NOMO-1 treated with DMSO at 0.1 percent for 48 hours (cell line): ENCODE results near the gene ZNF2.
"Not testable (repeated sequence)": the region's sequence is repeated elsewhere in the genome, so short reads cannot be mapped to it uniquely, and the experiment has no call there.

Experiments used
- DNase-seq: peaks from one replicate; lab custom pipeline; 2025; ENCODE audit not compliant: unreplicated experiment; lab: John Stamatoyannopoulos, UW

Gene ZNF2

GRCh38 chr2:95165371-95166064 is at the start of gene ZNF2:
ZNF2 (plus strand) TSS chr2:95165809; CDS start chr2:95176227, 10,418 bp downstream.
- peak; percentile 94 for DNase-seq

- no peak for DNase-seq
These were observed 44.6 kb upstream of the ZNF2 start for GRCh38 chr2:95121093-95121406.

DNA sequence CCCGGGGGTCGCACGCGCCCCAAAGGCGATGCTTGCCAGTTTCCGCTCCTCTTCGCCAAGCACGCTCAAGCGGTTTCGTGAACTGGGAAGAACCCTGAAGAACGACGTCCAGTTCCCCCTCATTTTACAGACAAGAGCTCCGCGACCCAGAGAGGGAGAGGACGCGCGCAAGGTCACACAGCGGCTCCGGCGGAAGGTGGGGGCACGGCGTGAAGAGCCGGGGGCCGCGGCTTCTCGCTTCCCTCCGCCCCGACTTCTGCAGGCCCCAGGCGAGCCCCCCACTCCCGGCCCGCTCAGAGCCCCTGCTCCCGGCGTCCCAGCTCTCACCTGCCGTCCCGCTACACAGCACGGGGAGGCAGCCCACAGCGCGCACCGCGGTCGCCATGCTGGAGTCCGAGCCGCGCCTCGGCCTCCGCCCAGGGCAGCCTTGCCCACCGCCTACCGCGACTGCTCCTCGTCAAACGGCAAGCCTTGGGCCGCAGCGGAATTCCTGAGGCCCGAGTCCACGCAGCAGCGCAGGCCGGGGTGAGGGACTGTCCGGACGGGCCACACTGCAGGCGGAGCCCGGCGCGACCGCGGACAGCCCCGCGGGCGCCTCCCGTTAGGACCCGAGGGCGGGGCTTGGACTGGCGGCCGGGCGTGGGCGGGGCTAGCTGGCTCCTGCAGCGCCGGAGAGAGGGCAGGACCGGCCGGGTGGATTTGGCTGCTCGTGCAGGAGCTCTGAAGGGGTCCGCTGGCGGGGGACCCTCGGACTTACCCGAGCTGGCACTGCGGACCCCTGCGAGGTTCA is 44.0 kb upstream of the ZNF2 start, which contains the start of gene MRPS5:
Gene MRPS5 (minus strand): TSS at position 402 of the 790 bp plus-strand sequence. CDS start 17 bp downstream, at position 385.
- DNase-seq = peak; percentile 66

DNA sequence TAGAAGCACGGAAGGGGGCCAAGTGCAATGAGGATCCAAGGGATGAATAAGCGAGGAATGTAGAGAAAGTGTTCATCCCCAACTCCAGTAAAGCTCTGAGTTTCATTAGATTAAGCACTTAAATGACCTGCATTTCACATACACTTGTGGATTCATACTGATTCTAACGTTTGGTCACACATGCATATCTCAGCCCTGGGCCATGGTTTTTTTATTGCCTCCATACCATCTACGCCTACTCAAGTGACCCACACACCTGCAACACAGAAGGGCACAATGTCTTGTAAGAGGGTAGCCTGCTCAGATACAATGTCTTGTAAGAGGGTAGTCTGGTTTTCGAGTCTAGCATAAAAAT is 43.4 kb upstream of the ZNF2 start:
- DNase-seq = no peak

- DNase-seq = no peak
These were observed 26.9 kb upstream of the ZNF2 start for GRCh38 chr2:95138702-95139101.

DNA sequence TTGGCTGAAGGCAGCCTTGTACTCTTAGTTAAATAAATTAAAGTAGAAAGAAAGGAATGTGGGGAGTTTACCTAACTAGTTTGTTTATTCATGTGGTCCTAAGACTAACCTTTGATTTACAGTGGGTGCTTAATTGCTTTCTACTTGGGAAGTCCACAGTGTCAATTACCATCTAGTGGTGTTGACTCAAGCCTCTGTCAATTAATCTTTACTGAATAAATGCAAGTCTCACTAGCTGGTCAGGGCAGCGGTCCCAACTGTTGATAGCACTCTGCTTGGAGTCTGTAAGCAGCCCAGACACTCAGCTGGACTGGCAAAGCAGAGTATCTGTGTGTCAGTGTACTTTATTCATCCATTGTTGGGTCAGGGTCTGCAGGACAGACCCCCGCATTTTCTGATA is 21.8 kb upstream of the ZNF2 start:
- no peak for DNase-seq

- no peak for DNase-seq
These were observed 16.1 kb upstream of the ZNF2 start for GRCh38 chr2:95149397-95149984.

DNA sequence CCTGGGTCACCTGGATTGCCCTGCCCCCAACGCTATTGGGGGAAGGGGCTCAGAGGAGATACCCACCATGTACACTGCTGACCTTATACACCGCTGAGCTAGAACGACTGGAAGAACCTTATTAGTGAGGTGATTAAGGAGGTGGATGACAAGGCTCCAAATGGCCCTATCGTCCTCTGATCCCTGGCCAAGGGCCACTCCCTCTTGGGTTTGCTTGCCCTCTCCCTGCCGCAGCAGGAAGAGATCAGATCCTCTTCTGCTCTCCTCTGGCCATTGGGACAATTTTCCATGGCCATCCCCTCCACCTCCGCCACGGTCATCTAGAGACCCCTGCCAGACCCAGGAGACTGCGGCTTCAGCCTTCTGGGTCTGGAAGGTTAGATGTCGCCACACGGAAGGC is 7.2 kb upstream of the ZNF2 start:
- no peak for DNase-seq

GRCh38 chr2:95158891-95159619 is 6.6 kb upstream of the ZNF2 start:
- no peak for DNase-seq

GRCh38 chr2:95159690-95160449 is 5.7 kb upstream of the ZNF2 start, which contains the start of gene ZNF514:
ZNF514 (minus strand) TSS chr2:95159848; CDS start chr2:95153253, 6,595 bp downstream.
- peak; percentile 65 for DNase-seq

GRCh38 chr2:95165030-95165370 is 609 bp upstream of the ZNF2 start:
- no peak for DNase-seq

DNA sequence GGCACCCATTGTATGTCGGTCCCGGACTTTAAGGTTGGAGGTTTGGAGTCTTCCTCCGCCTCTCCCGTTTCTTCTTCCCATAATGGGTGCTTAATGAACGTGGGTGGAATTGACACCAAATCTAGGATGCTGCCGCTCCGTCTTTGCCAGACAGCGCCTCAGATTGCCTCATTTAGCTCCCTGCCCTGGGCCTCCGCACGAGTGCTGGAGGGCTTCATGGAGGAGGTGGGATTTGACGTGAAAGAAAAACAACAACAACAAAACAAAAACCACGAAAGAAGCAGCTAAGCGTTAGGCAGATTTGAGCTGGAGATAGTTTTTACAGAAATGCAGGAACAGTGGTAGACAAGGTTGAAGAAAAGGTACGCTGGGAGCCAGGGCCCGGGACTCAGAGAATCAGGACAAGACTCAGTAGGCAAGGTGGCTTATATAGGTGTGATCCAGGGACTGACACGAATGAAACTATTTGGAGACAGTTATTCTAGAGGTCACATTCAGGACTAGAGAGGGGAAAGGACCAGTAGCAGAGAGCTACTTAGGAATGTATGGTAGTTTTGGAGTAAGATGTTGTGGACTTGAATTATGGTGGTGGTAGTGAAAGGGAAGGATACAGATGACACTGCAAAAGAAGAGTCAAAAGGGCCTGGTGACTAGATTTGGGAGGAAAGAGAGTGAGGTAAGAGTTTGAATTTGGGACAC is 605 bp downstream of the ZNF2 start:
- DNase-seq = no peak

DNA sequence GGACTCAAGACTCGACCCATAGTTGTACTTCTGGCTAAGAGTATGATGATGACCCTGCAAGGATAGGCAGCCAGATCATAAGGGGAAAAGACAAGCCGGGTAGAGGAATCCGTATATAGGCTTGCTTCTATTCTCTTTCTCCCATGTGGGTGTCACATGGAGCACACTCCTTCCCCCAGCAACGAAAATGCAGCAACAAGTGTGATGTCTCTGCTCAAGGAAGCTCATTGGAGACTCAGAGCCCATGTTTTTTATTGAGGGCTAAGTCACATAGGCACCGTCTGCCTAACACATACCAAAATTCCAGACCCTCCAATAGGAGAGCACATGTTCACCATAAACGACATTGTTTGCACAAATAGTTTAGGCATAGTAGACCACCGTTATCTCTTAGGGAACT is 6.3 kb downstream of the ZNF2 start:
- no peak for DNase-seq

GRCh38 chr2:95174031-95174542 is 8.5 kb downstream of the ZNF2 start:
- DNase-seq = no peak

DNA sequence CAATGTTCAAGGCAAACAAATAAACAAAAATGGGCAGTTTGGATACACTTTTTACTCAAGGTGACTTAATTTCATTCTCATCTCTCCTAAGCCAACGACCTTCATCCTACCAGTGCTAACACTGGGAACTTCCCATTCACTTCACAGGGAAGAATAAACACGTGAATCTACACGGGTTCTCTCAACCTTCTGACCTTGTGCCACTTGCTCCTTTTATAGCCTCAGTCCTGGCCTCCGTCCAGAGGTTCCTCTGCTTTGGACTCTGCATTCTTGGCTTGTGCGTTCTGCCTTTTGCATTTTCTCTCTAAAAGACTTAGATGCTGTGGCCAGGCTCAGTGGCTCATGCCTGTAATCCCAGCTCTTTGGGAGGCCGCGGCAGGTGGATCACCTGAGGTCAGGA is 13.8 kb downstream of the ZNF2 start:
- no peak for DNase-seq

- DNase-seq = no peak
These were observed 16.2 kb downstream of the ZNF2 start for GRCh38 chr2:95181774-95182173.

DNA sequence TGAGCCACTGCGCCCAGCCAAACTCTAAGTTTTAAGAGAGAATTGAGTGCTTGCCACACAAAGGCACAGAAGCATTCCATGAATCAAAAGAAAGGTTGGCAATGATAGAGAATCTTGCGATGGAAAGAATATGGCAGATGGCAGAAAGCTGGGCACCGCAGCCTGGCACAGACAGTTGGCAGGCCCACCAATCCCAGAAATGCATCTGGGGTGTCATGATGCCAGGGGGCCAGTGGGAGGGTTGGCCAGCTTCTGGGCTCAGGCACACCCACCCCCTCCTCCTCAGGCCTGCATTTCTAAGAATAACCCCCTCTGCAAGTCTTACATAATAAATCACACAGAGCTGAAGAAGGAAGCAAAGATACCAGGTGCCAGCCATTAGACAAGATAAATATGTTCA is 19.6 kb downstream of the ZNF2 start:
- no peak for DNase-seq

GRCh38 chr2:95185973-95186372 is 20.4 kb downstream of the ZNF2 start:
- no peak for DNase-seq

- not testable (repeated sequence) for DNase-seq
These were observed 27.3 kb downstream of the ZNF2 start for GRCh38 chr2:95192956-95193355.

GRCh38 chr2:95203911-95204310 is 38.3 kb downstream of the ZNF2 start:
- DNase-seq = no peak
